NCI-H526 (cell line): ENCODE data around the gene KCNK15.
A peak's percentile ranks its signal among the peaks of the same experiment; 100 is the strongest.
"Not testable (repeated sequence)": the region's sequence is repeated elsewhere in the genome, so short reads cannot be mapped to it uniquely, and the experiment has no call there.

Source experiments
- DNase-seq, 2 experiments: peaks; one replicate each; lab custom pipeline; 2025; lab: John Stamatoyannopoulos, UW

The KCNK15 gene

GRCh38 chr20:44745598-44746366 is at the start of gene KCNK15:
Gene KCNK15 (plus strand): TSS chr20:44745865. CDS start chr20:44745911, 46 bp downstream.
- peak in 1 of 2 experiments; percentile 76 for DNase-seq

- DNase-seq: peak in 1 of 2 experiments; percentile 41
Observed at GRCh38 chr20:44696315-44696714, 49.4 kb upstream of the KCNK15 start.

- not testable (repeated sequence) for DNase-seq
Observed at GRCh38 chr20:44697041-44697440, 48.6 kb upstream of the KCNK15 start.

- DNase-seq: no peak
Observed at GRCh38 chr20:44698351-44698750, 47.3 kb upstream of the KCNK15 start.

- no peak for DNase-seq
Observed at GRCh38 chr20:44700306-44700705, 45.4 kb upstream of the KCNK15 start.

- peak; percentile 65 to 69 for DNase-seq
Observed at GRCh38 chr20:44701118-44701857, 44.4 kb upstream of the KCNK15 start.

- peak; percentile 69 to 82 for DNase-seq
Observed at GRCh38 chr20:44701858-44702256, 43.8 kb upstream of the KCNK15 start.

- peak; percentile 9 to 69 for DNase-seq
Observed at GRCh38 chr20:44702776-44703175, 42.9 kb upstream of the KCNK15 start.

GRCh38 chr20:44703183-44703925 is 42.3 kb upstream of the KCNK15 start:
- DNase-seq: no peak

GRCh38 chr20:44703956-44704488 is 41.6 kb upstream of the KCNK15 start:
- no peak for DNase-seq

GRCh38 chr20:44704551-44704971 is 41.1 kb upstream of the KCNK15 start:
- DNase-seq: no peak

- no peak for DNase-seq
Observed at GRCh38 chr20:44705364-44706094, 40.1 kb upstream of the KCNK15 start.

GRCh38 chr20:44706301-44707017 is 39.2 kb upstream of the KCNK15 start:
- DNase-seq: peak; percentile 10 to 57

- DNase-seq: no peak
Observed at GRCh38 chr20:44707018-44707579, 38.6 kb upstream of the KCNK15 start.

- no peak for DNase-seq
Observed at GRCh38 chr20:44709380-44709779, 36.3 kb upstream of the KCNK15 start.

GRCh38 chr20:44709797-44710196 is 35.9 kb upstream of the KCNK15 start:
- no peak for DNase-seq

- DNase-seq: no peak
Observed at GRCh38 chr20:44711237-44711636, 34.4 kb upstream of the KCNK15 start.

- no peak for DNase-seq
Observed at GRCh38 chr20:44714102-44714700, 31.5 kb upstream of the KCNK15 start.

- DNase-seq: no peak
Observed at GRCh38 chr20:44714701-44715498, 30.8 kb upstream of the KCNK15 start, which contains the start of gene CCN5. Gene CCN5 (plus strand): TSS chr20:44715369. CDS start chr20:44715391, 22 bp downstream.
